ENCODE results near the gene PNMA6F. TPM values are rescaled to one million over a fixed set of nuclear protein-coding genes. Genes with fewer than 3 reads are reported as not detected.
A peak's percentile ranks its signal among the peaks of the same experiment; 100 is the strongest.

The PNMA6F gene
- total RNA-seq, 1 donor from 2014 or later = not detected

- intact Hi-C loops (cut with micrococcal nuclease) = no loop called here
- Mint-ChIP-seq H3K27ac (no peak overlapping the region), H3K4me3 (ENCODE audit: low read depth) (no peak overlapping the region), H3K4me1 (ENCODE audit: low read depth) (peaks cover 16% of the 10 kb centered on the region), H3K27me3 (ENCODE audit: low read depth) (no peaks in the 10 kb centered on the region), H3K9me3 (no peaks in the 10 kb centered on the region), H3K36me3 (ENCODE audit: low read depth) (peaks cover 45% of the 10 kb centered on the region)
- DNase-seq (ENCODE audit: low spot score) = no peak
Measured at GRCh38 chrX:153347530-153347929, 26.0 kb upstream of the PNMA6F start.

DNA sequence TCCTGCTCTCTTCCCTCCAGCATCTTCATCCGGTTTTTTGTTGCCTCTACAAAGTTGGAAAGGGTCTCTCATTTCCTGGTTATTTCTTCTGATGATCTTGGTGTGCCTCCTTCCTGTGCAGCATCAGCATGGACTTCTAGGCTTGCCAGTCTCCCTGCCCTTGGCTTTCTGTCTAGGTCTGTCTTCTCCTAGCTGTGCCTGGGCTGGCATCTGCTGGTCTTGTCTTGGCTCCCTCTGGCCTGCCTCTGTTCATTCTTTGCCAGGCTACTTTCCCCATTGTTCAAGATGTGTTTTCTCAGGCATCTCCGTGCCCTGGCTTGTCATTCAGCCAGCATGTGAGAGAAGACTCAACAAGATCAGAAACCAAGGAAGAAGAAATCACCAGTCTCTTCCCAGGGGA lies 22.1 kb upstream of the PNMA6F start:
- Mint-ChIP-seq H3K9me3 (peaks cover 19% of the 10 kb centered on the region), H3K4me1 (ENCODE audit: low read depth) (peaks cover 42% of the 10 kb centered on the region), H3K36me3 (ENCODE audit: low read depth) (peaks cover 71% of the 10 kb centered on the region), H3K4me3 (ENCODE audit: low read depth) (peak overlapping the region; percentile 37), H3K27ac (peak overlapping the region; percentile 81), H3K27me3 (ENCODE audit: low read depth) (no peaks in the 10 kb centered on the region)
- no peak for DNase-seq (ENCODE audit: low spot score)
- intact Hi-C loops (cut with micrococcal nuclease) = no loop called here

DNA sequence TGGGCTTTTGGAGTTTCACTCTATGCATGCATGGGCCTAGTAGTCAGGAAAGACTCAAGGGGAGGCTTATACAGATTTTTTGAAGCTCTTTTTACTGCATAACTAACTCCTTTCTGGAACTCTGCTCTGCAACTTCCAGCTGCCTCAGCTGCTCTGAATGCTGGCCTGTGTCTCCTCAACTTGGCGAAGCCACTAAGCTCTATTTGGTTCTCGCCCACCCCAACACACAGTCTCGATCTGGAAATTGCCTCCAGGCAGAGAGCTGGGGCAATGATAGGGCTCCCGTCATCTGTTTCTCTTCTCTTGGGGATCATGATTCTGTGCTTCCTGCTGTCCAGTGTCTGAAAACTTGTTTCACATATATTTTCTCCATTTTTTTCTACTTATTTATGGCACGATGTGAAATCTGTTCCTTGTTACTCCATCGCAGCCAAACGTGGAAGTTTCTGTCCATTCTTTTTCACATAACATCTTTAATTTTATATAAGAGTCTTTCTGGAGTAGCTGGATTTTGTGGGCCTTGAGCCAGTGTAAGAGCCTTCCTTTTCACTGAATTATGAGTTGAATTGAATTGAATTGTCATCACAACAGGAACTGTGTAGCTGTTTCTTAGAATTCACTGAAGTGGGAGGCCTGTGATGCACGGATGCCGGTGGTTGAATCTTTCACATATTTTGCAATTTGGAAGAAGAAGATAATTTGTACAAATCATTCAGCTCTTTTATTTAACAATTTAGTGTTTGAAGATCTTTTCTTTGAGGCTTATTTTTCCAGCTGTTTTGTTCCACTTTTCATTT lies 21.4 kb upstream of the PNMA6F start:
- intact Hi-C loops (cut with micrococcal nuclease) = no loop called here
- Mint-ChIP-seq H3K27me3 (ENCODE audit: low read depth) (no peaks in the 10 kb centered on the region), H3K4me3 (ENCODE audit: low read depth) (peak overlapping the region; percentile 37), H3K9me3 (peaks cover 19% of the 10 kb centered on the region), H3K36me3 (ENCODE audit: low read depth) (peaks cover 74% of the 10 kb centered on the region), H3K27ac (peak overlapping the region; percentile 81), H3K4me1 (ENCODE audit: low read depth) (peaks cover 49% of the 10 kb centered on the region)
- no peak for DNase-seq (ENCODE audit: low spot score)

DNA sequence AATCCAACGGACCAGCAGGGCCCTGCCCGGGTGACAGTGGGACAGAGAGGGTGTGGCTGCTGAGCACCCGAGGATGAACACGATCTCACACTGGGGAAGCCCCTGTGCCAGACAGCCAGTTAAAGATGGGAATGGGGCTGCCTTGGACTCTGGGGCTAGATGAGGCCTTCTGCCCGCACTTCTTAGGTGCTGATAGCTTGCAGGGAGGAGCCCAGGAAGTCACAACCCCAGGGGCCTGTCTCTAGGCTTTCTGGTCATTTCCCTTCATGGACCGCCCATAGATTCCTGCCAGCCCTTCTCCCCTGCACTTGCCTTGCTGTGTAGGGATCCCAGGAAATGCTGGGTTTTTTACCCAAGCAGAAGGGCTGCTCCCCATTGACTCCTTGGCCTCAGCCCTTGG lies 18.5 kb upstream of the PNMA6F start:
- Mint-ChIP-seq H3K4me1 (ENCODE audit: low read depth) (peaks cover 70% of the 10 kb centered on the region), H3K27me3 (ENCODE audit: low read depth) (no peaks in the 10 kb centered on the region), H3K9me3 (peaks cover 19% of the 10 kb centered on the region), H3K36me3 (ENCODE audit: low read depth) (peaks cover 82% of the 10 kb centered on the region), H3K27ac (no peak overlapping the region), H3K4me3 (ENCODE audit: low read depth) (no peak overlapping the region)
- intact Hi-C loops (cut with micrococcal nuclease) = no loop called here
- no peak for DNase-seq (ENCODE audit: low spot score)

DNA sequence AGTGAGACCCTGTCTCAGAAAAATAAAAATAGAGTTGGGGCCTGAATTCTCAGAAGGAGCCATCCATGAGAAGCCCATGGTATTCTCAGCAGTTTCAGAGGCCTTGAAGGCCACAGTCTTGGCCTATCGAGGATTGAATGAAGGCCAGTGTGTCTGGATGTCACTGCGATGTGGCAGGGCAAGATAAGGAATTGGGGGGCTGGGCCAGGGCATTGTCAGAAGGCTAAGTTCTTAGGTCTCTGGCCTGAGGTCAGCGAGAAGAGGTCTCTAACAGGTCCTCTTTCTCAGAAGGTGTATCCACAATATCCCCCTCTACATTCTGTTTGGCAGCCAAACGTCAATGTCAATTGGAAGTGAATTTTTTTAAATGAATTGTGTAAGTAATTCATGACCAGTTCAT lies 18.1 kb upstream of the PNMA6F start:
- Mint-ChIP-seq H3K27me3 (ENCODE audit: low read depth) (no peaks in the 10 kb centered on the region), H3K4me3 (ENCODE audit: low read depth) (no peak overlapping the region), H3K27ac (no peak overlapping the region), H3K4me1 (ENCODE audit: low read depth) (peaks cover 67% of the 10 kb centered on the region), H3K9me3 (peaks cover 19% of the 10 kb centered on the region), H3K36me3 (ENCODE audit: low read depth) (peaks cover 78% of the 10 kb centered on the region)
- intact Hi-C loops (cut with micrococcal nuclease) = no loop called here
- DNase-seq (ENCODE audit: low spot score) = no peak

DNA sequence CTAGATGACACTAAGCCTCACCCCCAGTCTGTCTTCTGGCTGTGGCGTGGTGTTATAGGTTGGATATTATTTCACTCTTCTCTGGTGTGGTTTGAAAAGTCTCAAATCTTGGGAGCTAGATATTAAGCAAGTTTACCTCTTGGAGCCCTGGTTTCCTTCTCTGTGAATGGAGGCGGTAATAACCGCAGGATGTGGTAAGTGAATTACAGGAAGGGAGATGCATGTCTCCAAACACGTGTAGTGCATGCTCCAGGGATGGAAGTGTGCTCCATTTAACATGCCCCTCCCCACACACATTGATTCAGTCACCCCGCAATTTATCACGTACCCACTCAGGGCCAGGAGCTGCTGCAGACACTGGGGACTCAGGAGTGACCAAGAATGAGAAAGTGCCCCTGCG lies 17.3 kb upstream of the PNMA6F start:
- intact Hi-C loops (cut with micrococcal nuclease) = no loop called here
- peaks cover 71% of the 10 kb centered on the region for H3K36me3 Mint-ChIP-seq (ENCODE audit: low read depth)
- no peaks in the 10 kb centered on the region for H3K27me3 Mint-ChIP-seq (ENCODE audit: low read depth)
- peaks cover 66% of the 10 kb centered on the region for H3K4me1 Mint-ChIP-seq (ENCODE audit: low read depth)
- H3K27ac Mint-ChIP-seq = peak overlapping the region; percentile 65
- H3K4me3 Mint-ChIP-seq (ENCODE audit: low read depth) = peak overlapping the region; percentile 40
- no peak for DNase-seq (ENCODE audit: low spot score)
- peaks cover 19% of the 10 kb centered on the region for H3K9me3 Mint-ChIP-seq

GRCh38 chrX:153336988-153337387 lies 15.4 kb upstream of the PNMA6F start:
- no peak for DNase-seq (ENCODE audit: low spot score)
- no peaks in the 10 kb centered on the region for H3K27me3 Mint-ChIP-seq (ENCODE audit: low read depth)
- intact Hi-C loops (cut with micrococcal nuclease) = no loop called here
- H3K4me3 Mint-ChIP-seq (ENCODE audit: low read depth) = peak overlapping the region; percentile 39
- no peak overlapping the region for H3K27ac Mint-ChIP-seq
- H3K36me3 Mint-ChIP-seq (ENCODE audit: low read depth) = peaks cover 60% of the 10 kb centered on the region
- peaks cover 53% of the 10 kb centered on the region for H3K4me1 Mint-ChIP-seq (ENCODE audit: low read depth)
- H3K9me3 Mint-ChIP-seq = peaks cover 15% of the 10 kb centered on the region

- H3K4me1 Mint-ChIP-seq (ENCODE audit: low read depth) = peaks cover 46% of the 10 kb centered on the region
Measured at GRCh38 chrX:153336121-153336894, 14.7 kb upstream of the PNMA6F start.

DNA sequence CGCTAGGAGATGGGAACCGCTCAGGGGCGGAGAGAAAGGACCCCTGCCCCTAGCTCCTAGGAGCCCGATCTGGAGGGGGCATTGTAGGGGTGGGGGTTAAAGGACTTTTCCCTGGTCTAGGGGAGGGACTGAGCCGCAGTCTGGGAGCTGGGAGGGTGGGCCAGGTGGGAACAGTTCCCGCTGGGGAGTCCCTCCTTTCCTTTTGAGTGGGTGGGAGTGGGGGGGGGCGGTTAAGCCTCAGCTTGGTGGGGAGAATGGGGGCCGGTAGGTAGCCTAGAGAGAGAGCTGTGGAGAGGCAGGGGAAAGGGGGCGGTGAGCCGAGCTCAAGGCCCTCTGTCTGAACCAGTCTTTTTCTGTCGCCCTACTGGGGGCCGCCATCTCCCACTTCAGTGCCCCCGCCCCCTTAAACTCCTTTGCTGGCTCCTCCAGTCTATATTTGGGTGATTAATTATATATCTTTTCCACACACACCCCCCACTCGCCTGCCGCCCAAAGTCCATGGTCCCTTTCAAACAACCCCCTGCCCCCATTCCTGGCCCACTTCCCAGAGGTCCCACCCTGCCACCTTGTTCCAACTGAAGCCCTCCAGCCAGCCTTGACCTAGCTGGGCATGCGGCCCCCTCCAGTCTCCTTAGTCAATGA lies 13.2 kb upstream of the PNMA6F start:
- intact Hi-C loops (cut with micrococcal nuclease) = no loop called here

More at GRCh38 chrX:153336121-153336894, 14.7 kb upstream of the PNMA6F start:
- Mint-ChIP-seq H3K4me3 (ENCODE audit: low read depth) (peak overlapping the region; percentile 80), H3K27me3 (ENCODE audit: low read depth) (no peaks in the 10 kb centered on the region), H3K36me3 (ENCODE audit: low read depth) (peaks cover 53% of the 10 kb centered on the region), H3K9me3 (peaks cover 9% of the 10 kb centered on the region), H3K27ac (peak overlapping the region; percentile 55)
- no peak for DNase-seq (ENCODE audit: low spot score)
- intact Hi-C loops (cut with micrococcal nuclease) = no loop called here

GRCh38 chrX:153333821-153334653 lies 12.5 kb upstream of the PNMA6F start, which contains the start of gene ZNF275:
Gene ZNF275 (plus strand): TSS chrX:153334153. CDS start chrX:153336680, 2,527 bp downstream.
- H3K4me3 Mint-ChIP-seq (ENCODE audit: low read depth) = peak within 1 kb of the TSS; percentile 86

More for the DNA sequence above, 13.2 kb upstream of the PNMA6F start:
- DNase-seq (ENCODE audit: low spot score) = no peak
- no peaks in the 10 kb centered on the region for H3K9me3 Mint-ChIP-seq
- peak overlapping the region; percentile 80 for H3K4me3 Mint-ChIP-seq (ENCODE audit: low read depth)
- H3K36me3 Mint-ChIP-seq (ENCODE audit: low read depth) = peaks cover 37% of the 10 kb centered on the region
- peaks cover 8% of the 10 kb centered on the region for H3K27me3 Mint-ChIP-seq (ENCODE audit: low read depth)
- peaks cover 39% of the 10 kb centered on the region for H3K4me1 Mint-ChIP-seq (ENCODE audit: low read depth)
- peak overlapping the region; percentile 71 for H3K27ac Mint-ChIP-seq

DNA sequence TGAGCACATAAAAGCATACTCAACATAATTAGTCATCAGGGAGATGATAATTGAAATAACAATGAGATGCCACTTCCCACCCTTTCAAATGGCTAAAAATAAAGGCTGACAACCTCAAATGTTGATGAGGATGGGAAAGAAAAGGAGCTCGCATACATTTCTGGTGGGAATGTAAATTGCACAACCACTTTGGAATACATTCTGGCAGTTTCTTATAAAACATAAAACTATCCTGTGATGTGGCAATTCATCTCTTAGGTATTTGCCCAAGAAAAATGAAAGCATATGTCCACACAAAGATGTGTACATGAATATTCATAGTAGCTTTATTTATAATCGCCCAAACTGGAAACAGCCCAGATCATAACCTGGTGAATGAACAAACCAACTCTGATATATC lies 11.7 kb upstream of the PNMA6F start:
- Mint-ChIP-seq H3K4me3 (ENCODE audit: low read depth) (peak overlapping the region; percentile 86), H3K27me3 (ENCODE audit: low read depth) (peaks cover 15% of the 10 kb centered on the region), H3K9me3 (no peaks in the 10 kb centered on the region), H3K27ac (no peak overlapping the region), H3K4me1 (ENCODE audit: low read depth) (peaks cover 29% of the 10 kb centered on the region), H3K36me3 (ENCODE audit: low read depth) (peaks cover 24% of the 10 kb centered on the region)
- DNase-seq (ENCODE audit: low spot score) = no peak
- intact Hi-C loops (cut with micrococcal nuclease) = no loop called here

More at GRCh38 chrX:153333821-153334653, 12.5 kb upstream of the PNMA6F start, which contains the start of gene ZNF275:
- DNase-seq (ENCODE audit: low spot score) = peak; percentile 77
- intact Hi-C loops (cut with micrococcal nuclease) = no loop called here
- Mint-ChIP-seq H3K27ac (peak within 1 kb of the TSS; percentile 71), H3K4me1 (ENCODE audit: low read depth) (peaks cover 36% of the 10 kb centered on the region), H3K36me3 (ENCODE audit: low read depth) (peaks cover 31% of the 10 kb centered on the region), H3K27me3 (ENCODE audit: low read depth) (peaks cover 8% of the 10 kb centered on the region), H3K9me3 (no peaks in the 10 kb centered on the region)

GRCh38 chrX:153327561-153327960 lies 6.0 kb upstream of the PNMA6F start:
- Mint-ChIP-seq H3K27me3 (ENCODE audit: low read depth) (peaks cover 55% of the 10 kb centered on the region), H3K9me3 (no peaks in the 10 kb centered on the region), H3K36me3 (ENCODE audit: low read depth) (no peaks in the 10 kb centered on the region), H3K4me1 (ENCODE audit: low read depth) (no peaks in the 10 kb centered on the region), H3K27ac (no peak overlapping the region), H3K4me3 (ENCODE audit: low read depth) (no peak overlapping the region)
- DNase-seq (ENCODE audit: low spot score) = no peak
- intact Hi-C loops (cut with micrococcal nuclease) = no loop called here

Data from activated T-helper 2 cell treated with anti-CD3 and anti-CD28 coated beads, Interferon-gamma antibody, Interleukin-2, Interleukin-4, amounts not matched to agents 10 μg/mL and 5 μg/mL and 100 μg/mL, durations not matched to agents 14 hours and 24 hours and 36 hours (primary cell).